NCI-H345 treated with DMSO at 0.1 percent for 48 hours (cell line): ENCODE data around the gene MTERF4.
A peak's percentile ranks its signal among the peaks of the same experiment; 100 is the strongest.

Experiments used
- DNase-seq: peaks from one replicate; lab custom pipeline; 2025; ENCODE audit not compliant: unreplicated experiment; lab: John Stamatoyannopoulos, UW

Gene MTERF4

GRCh38 chr2:241070811-241071676 is 31.0 kb downstream of the MTERF4 start:
- no peak for DNase-seq

DNA sequence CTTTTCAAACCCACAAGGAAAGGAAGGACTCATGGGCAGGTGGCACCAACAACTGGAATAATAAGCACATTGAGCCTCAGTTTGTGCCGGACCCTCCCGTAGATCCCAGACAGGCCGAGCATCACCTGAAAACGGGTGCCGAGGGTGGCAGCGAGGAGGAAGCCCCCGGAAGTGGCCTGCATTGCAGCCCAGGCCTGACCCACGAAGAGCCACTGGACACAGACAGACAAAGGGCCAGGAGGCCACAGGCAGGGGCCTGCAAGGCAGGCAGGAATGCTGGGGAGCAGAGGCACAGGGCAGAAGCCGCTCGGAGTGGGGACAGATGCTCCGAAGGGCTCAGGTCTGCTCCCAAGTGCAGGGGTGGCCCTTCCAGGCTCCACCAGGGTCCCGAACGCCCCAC is 31.7 kb downstream of the MTERF4 start:
- DNase-seq = no peak

DNA sequence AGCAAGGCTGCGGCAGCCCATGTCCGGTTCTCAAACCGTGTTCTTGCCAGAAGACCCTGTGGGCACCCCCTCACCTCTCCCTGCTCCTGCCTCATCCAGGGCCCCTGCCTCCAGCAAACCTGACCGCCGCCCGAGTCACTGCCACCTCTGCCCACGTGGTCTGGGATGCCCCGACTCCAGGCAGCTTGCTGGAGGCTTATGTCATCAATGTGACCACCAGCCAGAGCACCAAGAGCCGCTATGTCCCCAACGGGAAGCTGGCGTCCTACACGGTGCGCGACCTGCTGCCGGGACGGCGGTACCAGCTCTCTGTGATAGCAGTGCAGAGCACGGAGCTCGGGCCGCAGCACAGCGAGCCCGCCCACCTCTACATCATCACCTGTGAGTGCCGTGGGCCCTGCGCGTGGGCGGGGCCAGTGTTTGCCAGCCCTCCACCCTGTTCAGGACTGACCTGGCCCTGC is 32.2 kb downstream of the MTERF4 start:
- DNase-seq = no peak

DNA sequence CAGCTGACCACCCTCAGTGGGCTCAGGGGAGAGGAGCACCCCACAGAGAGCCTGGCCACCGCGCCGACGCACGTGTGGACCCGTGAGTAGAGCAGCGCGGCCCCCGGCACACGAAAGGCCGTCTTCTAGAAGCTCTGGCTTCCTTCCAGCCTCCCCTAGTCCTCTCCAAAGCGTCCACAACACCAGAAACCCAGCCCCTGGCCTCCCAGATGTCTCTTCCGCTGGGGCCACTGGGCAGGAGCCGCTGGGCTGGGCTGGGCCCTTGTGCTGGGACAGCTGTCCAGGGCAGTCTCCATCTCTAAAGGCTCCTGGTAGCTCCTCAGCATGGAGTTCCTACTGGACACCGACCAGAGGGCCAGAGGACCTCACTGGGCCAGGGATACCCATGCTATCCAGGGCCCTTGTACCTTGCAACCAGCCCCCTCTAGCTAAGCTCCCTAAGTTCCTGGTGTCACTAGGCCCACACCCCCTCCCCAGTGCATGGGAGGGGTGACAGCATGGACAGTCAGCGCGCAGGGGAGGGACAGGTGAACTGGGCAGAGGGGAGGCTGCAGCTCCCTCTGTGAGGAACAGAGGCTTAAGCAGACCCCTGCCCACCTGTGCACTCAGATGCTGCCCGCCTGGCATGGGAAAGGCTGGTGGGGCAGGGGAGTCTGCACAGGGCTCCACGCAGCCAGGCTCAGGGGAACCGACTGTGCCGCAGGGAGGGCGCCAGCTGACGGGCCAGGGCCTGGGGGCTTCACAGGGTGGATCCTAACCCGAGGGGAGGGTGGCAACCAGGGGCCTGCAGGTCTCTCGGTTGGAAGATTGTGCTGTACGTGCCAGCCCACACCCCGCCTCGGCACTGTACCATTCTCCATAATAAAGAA is 32.9 kb downstream of the MTERF4 start:
- DNase-seq = no peak

DNA sequence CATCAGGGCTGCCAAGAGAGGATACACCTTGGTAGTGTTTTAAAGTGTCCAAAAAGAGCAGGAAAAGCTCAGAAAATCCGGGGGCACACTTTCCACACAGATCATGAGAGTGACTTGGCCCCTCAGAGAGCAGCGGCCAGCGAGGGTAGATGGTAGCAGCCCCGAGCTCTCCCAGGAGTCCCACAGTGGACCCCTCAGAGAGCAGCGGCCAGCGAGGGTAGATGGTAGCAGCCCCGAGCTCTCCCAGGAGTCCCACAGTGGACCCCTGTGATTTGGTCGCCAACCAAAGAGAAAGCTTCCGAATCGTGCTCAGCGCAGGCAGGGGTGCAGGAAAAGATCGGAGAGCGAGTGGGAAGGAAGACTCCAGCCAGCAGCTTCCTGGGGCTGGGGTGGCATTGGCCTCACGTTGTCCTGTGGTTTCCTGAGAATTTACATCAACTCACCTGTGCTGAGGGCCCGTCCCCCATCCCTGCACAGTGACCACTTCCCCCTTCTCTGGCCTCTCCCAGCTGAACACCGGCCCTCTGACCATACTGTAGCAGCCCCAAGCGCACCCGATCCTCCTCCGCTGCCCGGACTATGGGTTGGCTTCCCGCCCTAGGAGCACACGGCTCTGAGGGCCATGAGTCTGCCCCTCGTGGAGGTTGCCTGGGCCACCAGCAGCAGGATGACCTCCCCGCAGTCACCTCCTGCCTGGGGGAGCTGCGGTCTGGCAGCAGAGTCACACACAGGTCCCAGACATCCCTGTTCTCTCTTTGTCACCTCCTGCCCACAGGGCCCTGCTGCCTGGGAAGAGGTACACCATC is 33.7 kb downstream of the MTERF4 start:
- no peak for DNase-seq

DNA sequence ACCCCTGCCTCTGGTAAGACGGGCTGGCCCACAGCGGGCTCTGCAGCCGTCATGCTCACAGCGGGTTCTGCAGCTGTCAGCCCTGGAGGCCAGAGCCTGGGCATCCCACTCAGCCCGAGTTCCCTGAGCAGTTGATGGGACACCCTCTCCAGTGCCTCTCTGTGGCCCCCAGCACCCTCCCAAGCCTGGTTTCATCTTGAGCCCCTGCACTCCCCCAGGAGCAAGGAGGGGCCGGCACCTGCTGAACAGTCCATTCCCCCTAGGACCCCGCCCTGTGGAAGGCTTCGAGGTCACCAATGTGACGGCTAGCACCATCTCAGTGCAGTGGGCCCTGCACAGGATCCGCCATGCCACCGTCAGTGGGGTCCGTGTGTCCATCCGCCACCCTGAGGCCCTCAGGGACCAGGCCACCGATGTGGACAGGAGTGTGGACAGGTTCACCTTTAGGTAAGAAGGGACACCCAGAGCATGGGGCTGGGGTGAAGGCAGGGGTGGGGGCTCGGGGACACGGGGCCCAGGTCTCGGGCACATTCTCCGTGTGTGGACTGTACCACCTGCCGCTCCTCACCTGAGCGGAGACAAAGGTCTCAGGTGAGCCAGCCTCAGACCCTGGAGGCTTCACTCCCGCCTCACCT is 34.5 kb downstream of the MTERF4 start:
- DNase-seq = no peak

- DNase-seq = no peak
Measured at GRCh38 chr2:241066893-241067341, 35.2 kb downstream of the MTERF4 start.

GRCh38 chr2:241066171-241066892 is 35.8 kb downstream of the MTERF4 start:
- no peak for DNase-seq

GRCh38 chr2:241065355-241065803 is 36.7 kb downstream of the MTERF4 start:
- no peak for DNase-seq

DNA sequence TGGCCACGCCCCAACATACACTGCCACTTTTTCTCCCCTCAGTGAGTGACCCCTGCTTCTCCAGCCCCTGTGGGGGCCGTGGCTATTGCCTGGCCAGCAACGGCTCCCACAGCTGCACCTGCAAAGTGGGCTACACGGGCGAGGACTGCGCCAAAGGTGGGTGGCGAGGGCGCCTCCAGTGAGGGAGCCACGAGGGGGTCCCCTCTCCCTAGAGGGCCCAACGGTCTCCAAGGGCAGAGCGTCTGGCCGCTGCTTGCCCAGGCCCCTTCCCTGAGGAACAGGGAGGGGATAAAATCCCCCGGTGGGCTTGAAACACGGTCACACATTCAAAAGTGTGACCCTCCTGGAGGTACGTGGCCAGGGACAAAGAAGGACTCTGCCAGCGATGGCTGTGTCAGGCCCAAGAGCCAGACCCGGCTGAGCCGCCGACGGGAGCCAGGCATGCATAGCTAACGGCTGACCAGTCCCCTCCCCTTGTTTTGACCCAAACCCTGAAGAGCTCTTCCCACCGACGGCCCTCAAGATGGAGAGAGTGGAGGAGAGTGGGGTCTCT is 37.2 kb downstream of the MTERF4 start:
- no peak for DNase-seq

DNA sequence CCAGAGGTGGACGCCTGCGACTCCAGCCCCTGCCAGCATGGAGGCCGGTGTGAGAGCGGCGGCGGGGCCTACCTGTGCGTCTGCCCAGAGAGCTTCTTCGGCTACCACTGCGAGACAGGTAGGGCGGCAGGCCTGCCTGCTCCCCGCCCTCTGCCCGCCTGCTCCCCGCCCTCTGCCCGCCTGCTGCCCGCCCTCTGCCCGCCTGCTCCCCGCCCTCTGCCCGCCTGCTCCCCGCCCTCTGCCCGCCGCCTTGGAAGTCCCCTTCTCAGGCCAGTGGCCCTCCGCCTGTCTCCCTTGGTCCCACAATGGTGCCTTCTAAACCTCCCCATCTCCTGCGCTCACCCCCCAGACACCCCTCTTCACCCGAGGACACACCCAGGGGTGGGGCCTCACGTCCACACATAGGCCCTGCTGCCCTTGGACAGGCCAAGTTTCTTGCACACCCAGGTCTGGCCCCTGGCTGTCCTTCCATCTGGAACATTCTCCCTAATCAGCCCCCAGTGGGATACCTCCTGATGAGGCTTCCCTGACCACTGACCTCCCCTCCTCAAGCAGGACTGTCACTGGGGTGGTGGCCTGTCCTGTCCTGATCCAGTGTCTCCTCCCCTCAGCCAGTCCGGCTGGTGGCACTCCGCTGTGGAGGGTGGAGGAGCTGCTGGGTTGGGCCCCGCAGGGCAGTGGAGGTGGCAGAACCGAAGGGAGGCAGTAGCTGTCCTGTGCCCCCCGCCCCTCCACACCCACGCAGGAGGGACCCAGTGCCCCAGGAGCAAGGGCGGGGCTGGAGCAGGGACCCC is 37.9 kb downstream of the MTERF4 start:
- peak; percentile 28 for DNase-seq

GRCh38 chr2:241063587-241063986 is 38.5 kb downstream of the MTERF4 start:
- no peak for DNase-seq

GRCh38 chr2:241063093-241063551 is 39.0 kb downstream of the MTERF4 start:
- no peak for DNase-seq

- DNase-seq = no peak
Measured at GRCh38 chr2:241062389-241063092, 39.5 kb downstream of the MTERF4 start.

GRCh38 chr2:241061275-241061674 is 40.8 kb downstream of the MTERF4 start:
- no peak for DNase-seq

DNA sequence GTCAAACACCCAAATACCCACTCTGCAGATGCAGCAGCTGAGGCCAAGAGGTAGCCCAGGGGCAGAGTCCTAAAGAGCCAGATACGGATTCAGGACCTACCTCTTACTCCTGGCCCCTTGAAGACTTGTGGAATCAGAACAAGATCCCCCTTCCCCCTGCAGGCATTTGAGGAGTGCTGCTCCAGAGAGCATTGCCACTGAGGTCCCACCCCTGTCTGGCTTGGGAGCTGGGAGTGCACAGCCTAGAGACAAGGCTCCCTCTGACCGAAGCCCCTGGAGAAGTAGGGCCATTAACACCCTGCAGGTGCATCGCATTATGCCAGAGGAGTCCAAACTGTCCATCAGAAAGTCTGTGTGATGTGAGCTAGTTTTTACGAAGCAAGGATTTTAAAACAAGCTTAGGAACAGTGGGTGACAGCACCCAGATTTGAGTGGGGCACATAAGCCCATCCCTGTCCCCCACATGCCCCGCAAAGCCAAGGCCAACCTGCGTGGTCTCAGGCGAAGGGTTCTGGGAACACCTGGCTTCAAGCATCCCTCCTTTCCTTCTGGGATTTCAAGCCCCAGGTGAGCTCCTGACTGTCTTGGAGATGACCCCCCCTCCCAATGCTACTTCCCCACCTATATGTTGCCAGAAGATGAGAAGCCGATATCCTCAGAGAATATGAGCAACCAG is 48.4 kb downstream of the MTERF4 start:
- no peak for DNase-seq

DNA sequence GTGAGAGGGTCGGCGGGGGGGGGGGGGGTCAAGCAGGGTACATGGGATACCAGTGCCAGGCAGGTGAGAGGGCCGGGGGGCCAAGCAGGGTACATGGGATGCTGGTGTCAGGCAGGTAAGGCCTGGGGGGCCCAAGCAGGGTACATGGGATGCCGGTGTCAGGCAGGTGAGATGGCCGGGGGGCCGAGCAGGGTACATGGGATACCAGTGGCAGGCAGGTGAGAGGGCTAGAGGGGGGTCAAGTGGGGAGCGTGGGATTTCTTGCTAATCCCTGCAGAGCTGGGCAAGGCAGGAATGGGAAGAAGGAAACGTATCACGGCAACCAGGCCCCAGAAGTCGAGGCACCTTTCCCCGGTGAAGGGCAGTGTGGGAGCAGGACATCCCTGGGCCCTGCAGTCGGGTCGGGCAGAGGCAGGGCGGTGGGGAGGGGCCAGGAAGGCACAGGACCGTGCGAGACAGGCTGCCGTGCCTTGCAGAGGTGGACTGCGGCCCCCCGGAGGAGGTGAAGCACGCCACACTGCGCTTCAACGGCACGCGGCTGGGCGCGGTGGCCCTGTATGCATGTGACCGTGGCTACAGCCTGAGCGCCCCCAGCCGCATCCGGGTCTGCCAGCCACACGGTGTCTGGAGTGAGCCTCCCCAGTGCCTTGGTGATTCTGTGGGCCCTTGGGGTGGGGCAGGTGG is 49.3 kb downstream of the MTERF4 start:
- DNase-seq = no peak
